ENCODE results near the gene SMIM3. TPM values are rescaled to one million over a fixed set of nuclear protein-coding genes. Genes with fewer than 3 reads are reported as not detected.

SMIM3 gene, protein sequence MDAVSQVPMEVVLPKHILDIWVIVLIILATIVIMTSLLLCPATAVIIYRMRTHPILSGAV
- 0.55 and 1.7 TPM in 2 replicates for polyA plus RNA-seq

DNA sequence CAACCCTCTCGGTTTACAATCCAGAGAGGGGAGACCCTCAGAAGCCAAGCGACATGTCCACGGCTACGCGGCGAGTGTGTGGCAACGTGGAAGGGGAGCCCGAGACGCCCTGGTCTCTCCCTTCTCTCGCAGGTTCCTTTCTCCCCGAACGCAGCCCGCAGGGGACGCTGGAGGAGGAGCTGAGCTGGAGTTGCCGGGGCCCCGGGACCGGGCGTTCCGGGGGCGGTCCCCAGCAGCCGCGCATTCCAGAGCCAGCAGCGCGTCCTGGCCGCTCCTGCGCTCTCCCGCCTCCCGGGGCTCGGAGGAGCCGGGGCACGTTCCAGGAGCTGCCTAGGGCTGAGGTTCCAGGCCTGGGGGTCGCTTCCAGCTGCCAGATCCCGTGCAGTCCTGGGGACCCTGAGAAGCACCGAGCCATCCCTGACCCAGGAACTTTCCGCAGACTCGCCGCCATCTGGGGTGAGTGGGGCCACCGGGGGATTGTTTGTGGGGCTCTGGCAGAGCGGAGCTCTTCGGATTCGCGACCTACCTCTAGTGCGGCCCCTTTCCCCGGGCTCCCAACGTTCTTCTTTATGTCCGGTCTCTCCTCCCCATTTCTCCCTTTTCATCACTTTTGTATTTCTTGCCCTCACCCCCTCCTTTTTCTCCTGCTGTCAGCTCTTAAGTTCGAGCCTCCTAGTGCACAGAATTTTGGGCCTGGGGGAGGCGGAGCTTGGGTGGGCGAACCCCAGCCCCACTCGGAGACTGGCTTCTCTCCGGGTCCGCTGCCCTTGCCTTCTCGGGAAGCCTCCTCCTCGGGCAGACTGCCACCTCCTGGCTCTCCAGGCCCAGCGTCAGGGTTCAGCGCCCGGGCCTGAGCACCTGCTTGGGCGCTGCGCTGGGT is at the start of gene SMIM3:
Gene SMIM3 (plus strand): TSS at position 241 of the 880 bp plus-strand sequence. CDS start 16,684 bp downstream, outside the sequence.

DNA sequence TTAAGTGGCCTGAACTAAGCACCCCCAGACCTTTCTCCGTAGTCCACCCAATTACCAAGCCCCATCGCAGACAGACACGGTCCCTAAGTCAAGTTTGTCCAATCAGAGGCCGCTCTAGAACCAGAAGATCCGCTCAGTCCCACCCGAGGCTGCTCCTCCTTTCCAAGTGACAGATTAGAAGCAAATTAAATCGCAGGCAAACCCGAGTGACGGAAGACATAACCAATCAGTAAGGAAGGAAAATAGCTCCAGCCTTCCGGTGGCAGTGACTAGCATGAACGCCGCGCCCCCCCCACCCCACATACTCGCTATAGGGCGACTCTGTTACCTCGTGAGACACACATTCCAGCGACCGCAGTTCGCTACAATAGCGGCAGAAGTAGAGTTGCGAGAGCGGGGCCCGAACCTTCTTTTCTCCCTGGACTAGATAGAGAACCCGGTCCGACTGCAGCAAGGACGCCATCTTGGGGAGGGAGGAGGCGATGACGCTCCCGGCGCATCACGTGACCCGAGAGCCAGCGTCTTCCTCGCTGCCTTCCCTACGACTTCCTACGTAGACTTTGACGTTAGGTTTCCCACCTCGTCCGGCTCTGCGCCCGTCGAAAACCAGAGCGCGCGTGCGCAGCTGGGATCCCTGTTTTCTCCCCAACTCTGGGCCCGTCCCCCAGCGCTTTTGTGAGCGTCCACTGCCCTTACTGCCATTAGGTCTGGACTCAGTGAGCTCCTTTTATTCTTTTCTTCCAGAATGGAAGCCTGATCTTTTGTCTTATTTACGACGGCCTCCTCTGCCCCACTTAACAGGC is 19.8 kb upstream of the SMIM3 start, which contains the start of gene DCTN4:
Gene DCTN4 (minus strand): TSS at position 487 of the 803 bp plus-strand sequence. CDS start 24 bp downstream, at position 463.

DNA sequence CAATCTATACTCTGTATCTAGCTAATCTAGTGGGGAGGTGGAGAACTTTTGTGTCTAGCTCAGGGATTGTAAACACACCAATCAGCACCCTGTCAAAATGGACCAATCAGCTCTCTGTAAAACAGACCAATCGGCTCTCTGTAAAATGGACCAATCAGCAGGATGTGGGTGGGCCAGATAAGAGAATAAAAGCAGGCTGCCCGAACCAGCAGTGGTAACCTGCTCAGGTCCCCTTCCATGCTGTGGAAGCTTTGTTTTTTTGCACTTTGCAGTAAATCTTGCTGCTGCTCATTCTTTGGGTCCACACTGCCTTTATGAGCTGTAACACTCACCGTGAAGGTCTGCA is 67.7 kb downstream of the SMIM3 start, which contains the start of gene IRGM:
Gene IRGM (plus strand): TSS at position 214 of the 346 bp plus-strand sequence. CDS start 1,603 bp downstream, outside the sequence.

Other genes starting within 250 kb of the SMIM3 start
- 0.25 and 4.6 TPM in 2 replicates for gene SYNPO, start 138.1 kb upstream of the SMIM3 start, polyA plus RNA-seq
- gene MYOZ3, start 117.5 kb upstream of the SMIM3 start, polyA plus RNA-seq: 0.99 TPM in 1 of 2 replicates, not detected in the other
- 22.0 and 27.6 TPM in 2 replicates for gene RBM22, start 77.7 kb upstream of the SMIM3 start, polyA plus RNA-seq
- gene DCTN4, start 19.7 kb upstream of the SMIM3 start, polyA plus RNA-seq: 30.1 and 38.8 TPM in 2 replicates
- gene IRGM, start 67.8 kb downstream of the SMIM3 start, polyA plus RNA-seq: not detected in 2 replicates
- gene ZNF300, start 126.2 kb downstream of the SMIM3 start, polyA plus RNA-seq: 2.6 and 4.3 TPM in 2 replicates
- gene GPX3, start 241.8 kb downstream of the SMIM3 start, polyA plus RNA-seq: 2.3 and 6.8 TPM in 2 replicates